T-cell (primary cell): Measurements from ENCODE around the gene TMEM263. TPM values are rescaled to one million over a fixed set of nuclear protein-coding genes. Genes with fewer than 3 reads are reported as not detected.
"Not testable (repeated sequence)": the region's sequence is repeated elsewhere in the genome, so short reads cannot be mapped to it uniquely, and the experiment has no call there.

Experiments
- ATAC-seq, 4 experiments: fragments of 200-7000 bp in 3 of 4; fragments of 150-1000 bp in 1 of 4; cut with Tn5 transposase; replicated peaks in 1 of 4; 1 replicate in 3 of 4; 2 replicates in 1 of 4; pipeline ENCODE4 v1.10.0; 2021; ENCODE audit warnings: moderate library complexity in 3 of 4, mild to moderate bottlenecking in 2 of 4, moderate number of reproducible peaks in 1 of 4
- CTCF ChIA-PET, 2 donors: fragments of 300-600 bp; sonication (Branson Sonifier 250); formaldehyde crosslinking; loops; one replicate each; lab custom pipeline; 2022; ENCODE audit warnings: antibody characterized with exemption in 2 of 2; lab: Charles Lee
- POLR2A ChIA-PET, 2 donors: fragments of 300-600 bp; sonication (Branson Sonifier 250); formaldehyde crosslinking; loops; one replicate each; lab custom pipeline; 2022; ENCODE audit warnings: antibody characterized with exemption in 2 of 2; lab: Charles Lee
- DNase-seq, 35 experiments: peaks; one replicate each; pipeline versions ENCODE4 v3.0.0 to v3.0.0-alpha.2; 2013 to 2023
- H3K27ac ChIP-seq: one replicate; pipeline ENCODE4 v1.5.1; 2013; ENCODE audit warnings: low read length
- H3K27me3 ChIP-seq, 2 experiments: replicated peaks in 1 of 2; 1 replicate in 1 of 2; 2 replicates in 1 of 2; pipeline versions ENCODE4 v1.6.1 to v1.7.0; 2013; ENCODE audit warnings: low read length in 1 of 2, mixed read lengths in 1 of 2; ENCODE audit not compliant: control insufficient read depth in 2 of 2, insufficient read depth in 2 of 2; ENCODE audit errors: extremely low read depth in 1 of 2
- H3K36me3 ChIP-seq, 2 donors: 1 replicate in 1 of 2; 2 replicates in 1 of 2; pipeline versions ENCODE4 v1.6.1 to v1.7.0; 2013; ENCODE audit warnings: low read length in 1 of 2; ENCODE audit not compliant: control insufficient read depth in 2 of 2, insufficient read depth in 1 of 2; ENCODE audit errors: extremely low read depth in 1 of 2
- H3K4me1 ChIP-seq, 2 experiments: 1 replicate in 1 of 2; 2 replicates in 1 of 2; pipeline versions ENCODE4 v1.6.1 to v1.7.0; 2013; ENCODE audit warnings: low read length in 2 of 2, mixed read lengths in 1 of 2; ENCODE audit not compliant: insufficient read depth in 2 of 2, control insufficient read depth in 1 of 2; ENCODE audit errors: extremely low read depth in 1 of 2
- H3K4me3 ChIP-seq, 2 donors: 1 replicate in 1 of 2; 2 replicates in 1 of 2; pipeline versions ENCODE4 v1.5.1 to v1.7.0; 2013; ENCODE audit warnings: mild to moderate bottlenecking in 2 of 2, low read length in 1 of 2, moderate library complexity in 1 of 2; ENCODE audit not compliant: control insufficient read depth in 1 of 2; ENCODE audit errors: extremely low read depth in 1 of 2
- H3K9me3 ChIP-seq: 2 replicates; pipeline ENCODE4 v1.7.0; 2013
- H3K27ac Mint-ChIP-seq, 2 donors: one replicate each; pipeline ENCODE4 v1.8.0; 2020 to 2021; ENCODE audit warnings: mild to moderate bottlenecking in 2 of 2, mixed read lengths in 2 of 2
- H3K27me3 Mint-ChIP-seq, 2 donors: one replicate each; pipeline ENCODE4 v1.8.0; 2021 to 2022; ENCODE audit warnings: mixed read lengths in 2 of 2
- H3K36me3 Mint-ChIP-seq: one replicate; pipeline ENCODE4 v1.8.0; 2021; ENCODE audit warnings: mixed read lengths
- H3K4me1 Mint-ChIP-seq, 3 donors: one replicate each; pipeline ENCODE4 v1.8.0; 2020 to 2022; ENCODE audit warnings: mixed read lengths in 3 of 3, mild to moderate bottlenecking in 1 of 3
- H3K4me3 Mint-ChIP-seq, 3 donors: one replicate each; pipeline ENCODE4 v1.8.0; 2020 to 2022; ENCODE audit warnings: mild to moderate bottlenecking in 3 of 3, mixed read lengths in 3 of 3, moderate library complexity in 3 of 3
- H3K9me3 Mint-ChIP-seq, 3 donors: one replicate each; pipeline ENCODE4 v1.8.0; 2020 to 2022; ENCODE audit warnings: mixed read lengths in 3 of 3
- WGBS: methylation state at CpG from one replicate; pipeline ENCODE4 v1.1.5; 2013; ENCODE audit warnings: missing lambda C conversion rate; ENCODE audit not compliant: insufficient coverage; 5-methylcytosine and 5-hydroxymethylcytosine counted together
- total RNA-seq, 35 experiments: library from RNA in 6 of 35; stranded (reverse) in 6 of 35; fragments of 120-200 nt in 1 of 35; gene quantifications; one replicate each; pipeline versions ENCODE4 v1.2.1 to v1.2.4 and lab custom pipeline; 2013 to 2026

The TMEM263 gene
- total RNA-seq, 5 donors from 2014 or later (not counting 1 experiment from before 2014, with no cell fraction given) = 29.8 to 36.5 (median 31.2) TPM

GRCh38 chr12:106996102-106996501, 40.4 kb downstream of the TMEM263 start:
- ATAC-seq = not testable (repeated sequence)
- no CpG with 5 or more reads among the region's 5 CpGs for WGBS
- peaks cover 34% of the 10 kb centered on the region for H3K36me3 Mint-ChIP-seq

DNA sequence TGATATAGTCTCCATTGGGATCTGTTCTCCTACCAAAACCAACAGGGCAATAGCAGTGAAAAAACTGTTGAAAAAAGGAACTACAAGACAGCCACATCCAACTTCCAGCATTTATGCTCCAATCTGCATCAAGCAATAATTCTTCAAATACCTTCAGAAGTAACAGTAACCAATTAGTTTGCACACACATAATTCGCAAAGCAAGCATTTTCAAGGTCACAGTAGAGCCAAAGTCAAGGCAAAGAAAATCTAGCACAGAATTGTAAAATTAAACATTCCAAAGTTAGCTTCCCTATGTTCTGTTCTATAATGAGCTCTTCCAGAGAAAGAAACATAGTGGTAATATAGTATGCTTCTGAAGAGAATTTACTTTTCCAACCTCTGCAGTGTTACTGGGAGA, 42.2 kb downstream of the TMEM263 start:
- Histone ChIP-seq H3K27me3 (no peaks in the 10 kb centered on the region), H3K27ac (no peak overlapping the region), H3K36me3 (peaks cover 5 to 24% of the 10 kb centered on the region in 2 donors), H3K9me3 (no peaks in the 10 kb centered on the region), H3K4me1 (no peaks in the 10 kb centered on the region), H3K4me3 (no peak overlapping the region)
- DNase-seq = no peak
- Mint-ChIP-seq H3K36me3 (peaks cover 43% of the 10 kb centered on the region), H3K27ac (no peak overlapping the region), H3K9me3 (peaks cover 0 to 5% (median 0%) of the 10 kb centered on the region in 3 donors), H3K27me3 (no peaks in the 10 kb centered on the region), H3K4me1 (no peaks in the 10 kb centered on the region), H3K4me3 (no peak overlapping the region)
- no peak for ATAC-seq
- no CpG with 5 or more reads among the region's 1 CpG for WGBS
- CTCF ChIA-PET = interaction anchor here in 1 of 2 donors (0.6 to 1.1 kb wide), 2 partner anchors 16 to 31 kb away, joined by 3 to 7 read pairs; no protein-coding TSS in a partner anchor
- POLR2A ChIA-PET = no interaction called here

More at GRCh38 chr12:106996102-106996501, 40.4 kb downstream of the TMEM263 start:
- not testable (repeated sequence) for H3K9me3 ChIP-seq, H3K4me3 Mint-ChIP-seq, H3K4me3 ChIP-seq, H3K4me1 Mint-ChIP-seq, H3K9me3 Mint-ChIP-seq, H3K27me3 ChIP-seq, H3K27ac ChIP-seq, DNase-seq, H3K27ac Mint-ChIP-seq, H3K4me1 ChIP-seq, H3K27me3 Mint-ChIP-seq
- ChIA-PET POLR2A (interaction anchor here in 1 of 2 donors (1.2 kb wide), 1 partner anchor 9 kb away, joined by 3 read pairs; the partner anchor contains the start of gene MTERF2), CTCF (interaction anchor here in 1 of 2 donors (0.9 kb wide), 1 partner anchor 109 kb away, joined by 3 read pairs; no protein-coding TSS in a partner anchor)
- H3K36me3 ChIP-seq = peaks cover 5 to 18% of the 10 kb centered on the region in 2 donors

- Mint-ChIP-seq H3K4me3 (no peak overlapping the region), H3K9me3 (peaks cover 0 to 5% (median 0%) of the 10 kb centered on the region in 3 donors), H3K36me3 (peaks cover 42% of the 10 kb centered on the region), H3K4me1 (no peaks in the 10 kb centered on the region), H3K27me3 (no peaks in the 10 kb centered on the region), H3K27ac (no peak overlapping the region)
- Histone ChIP-seq H3K4me1 (no peaks in the 10 kb centered on the region), H3K36me3 (peaks cover 5 to 24% of the 10 kb centered on the region in 2 donors), H3K27ac (no peak overlapping the region), H3K27me3 (no peaks in the 10 kb centered on the region), H3K4me3 (no peak overlapping the region), H3K9me3 (no peaks in the 10 kb centered on the region)
- ChIA-PET CTCF (interaction anchor here (0.6 to 1.4 kb wide), 3 partner anchors 14 to 613 kb away, joined by 3 to 6 read pairs (median 4); no protein-coding TSS in a partner anchor), POLR2A (interaction anchor here in 1 of 2 donors (0.6 kb wide), 1 partner anchor 54 kb away, joined by 3 read pairs; no protein-coding TSS in a partner anchor)
- 92% methylated on average over 3 of the region's 6 CpGs for WGBS
- no peak for DNase-seq
- ATAC-seq = no peak
Observed at GRCh38 chr12:106999446-106999845, 43.7 kb downstream of the TMEM263 start.

DNA sequence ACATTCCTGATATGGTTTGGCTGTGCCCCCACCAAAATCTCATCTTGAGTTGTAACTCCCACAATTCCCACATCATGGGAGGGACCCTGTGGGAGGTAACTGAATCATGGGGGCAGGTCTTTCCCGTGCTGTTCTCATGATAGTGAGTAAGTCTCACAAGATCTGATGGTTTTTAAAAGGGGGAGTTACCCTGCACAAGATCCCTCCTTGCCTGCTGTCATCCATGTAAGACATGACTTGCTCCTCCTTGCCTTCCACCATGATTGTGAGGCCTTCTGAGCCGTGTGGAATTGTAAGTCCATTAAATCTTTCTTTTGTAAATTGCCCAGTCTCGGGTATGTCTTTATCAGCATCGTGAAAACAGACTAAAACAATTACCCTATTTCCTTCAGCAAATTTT, 47.0 kb downstream of the TMEM263 start:
- H3K27me3 ChIP-seq, H3K9me3 ChIP-seq, ATAC-seq, CTCF ChIA-PET, H3K27me3 Mint-ChIP-seq, H3K4me1 Mint-ChIP-seq, H3K4me3 ChIP-seq, H3K4me3 Mint-ChIP-seq, H3K4me1 ChIP-seq, H3K9me3 Mint-ChIP-seq, DNase-seq, POLR2A ChIA-PET, H3K27ac Mint-ChIP-seq, H3K27ac ChIP-seq: not testable (repeated sequence)
- peaks cover 28% of the 10 kb centered on the region for H3K36me3 Mint-ChIP-seq
- peaks cover 3 to 20% of the 10 kb centered on the region in 2 donors for H3K36me3 ChIP-seq
- no CpG with 5 or more reads among the region's 4 CpGs for WGBS

GRCh38 chr12:107007411-107007810, 51.7 kb downstream of the TMEM263 start:
- DNase-seq = no peak
- Mint-ChIP-seq H3K4me1 (no peaks in the 10 kb centered on the region), H3K27me3 (no peaks in the 10 kb centered on the region), H3K9me3 (no peaks in the 10 kb centered on the region), H3K27ac (no peak overlapping the region), H3K36me3 (peaks cover 30% of the 10 kb centered on the region), H3K4me3 (no peak overlapping the region)
- no peak for ATAC-seq
- ChIA-PET CTCF (no interaction called here), POLR2A (no interaction called here)
- no peak overlapping the region for H3K4me3 ChIP-seq
- H3K27me3 ChIP-seq = no peaks in the 10 kb centered on the region
- no peak overlapping the region for H3K27ac ChIP-seq
- no peaks in the 10 kb centered on the region for H3K9me3 ChIP-seq
- no peaks in the 10 kb centered on the region for H3K4me1 ChIP-seq
- 100% methylated on average over 2 of the region's 4 CpGs for WGBS
- no peaks in the 10 kb centered on the region for H3K36me3 ChIP-seq

DNA sequence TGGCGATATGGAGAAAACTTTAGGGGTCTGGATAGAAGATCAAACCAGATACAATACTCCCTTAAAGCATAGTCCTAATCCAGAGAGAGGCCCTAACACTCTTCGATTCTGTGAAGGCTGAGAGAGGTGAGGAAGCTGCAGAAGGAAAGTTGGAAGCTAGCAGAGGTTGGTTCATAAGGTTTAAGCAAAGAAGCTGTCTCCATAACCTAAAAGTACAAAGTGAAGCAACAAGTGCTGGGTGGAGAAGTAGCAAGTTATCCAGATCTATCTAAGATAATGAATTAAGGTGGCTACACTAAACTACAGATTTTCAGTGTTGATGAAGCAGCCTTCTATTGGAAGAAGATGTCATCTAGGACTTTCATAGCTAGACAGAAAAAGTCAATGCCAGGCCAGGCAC, 55.8 kb downstream of the TMEM263 start:
- H3K27ac Mint-ChIP-seq = no peak overlapping the region
- H3K9me3 ChIP-seq = no peaks in the 10 kb centered on the region

More for the DNA sequence above, 55.8 kb downstream of the TMEM263 start:
- ChIA-PET CTCF (no interaction called here), POLR2A (interaction anchor here (0.6 to 0.9 kb wide), 2 partner anchors 50 to 51 kb away, joined by 3 to 4 read pairs; no protein-coding TSS in a partner anchor)
- H3K27me3 ChIP-seq = no peaks in the 10 kb centered on the region
- H3K36me3 ChIP-seq = peaks cover 0 to 2% of the 10 kb centered on the region in 2 donors
- Mint-ChIP-seq H3K4me1 (peaks cover 0 to 2% (median 0%) of the 10 kb centered on the region in 3 donors), H3K27me3 (no peaks in the 10 kb centered on the region), H3K9me3 (no peaks in the 10 kb centered on the region), H3K36me3 (peaks cover 29% of the 10 kb centered on the region), H3K4me3 (no peak overlapping the region)
- DNase-seq = no peak
- WGBS = no CpG with 5 or more reads among the region's 2 CpGs
- H3K4me1 ChIP-seq = no peaks in the 10 kb centered on the region
- no peak overlapping the region for H3K4me3 ChIP-seq
- no peak overlapping the region for H3K27ac ChIP-seq
- no peak for ATAC-seq
